Activated CD8-positive, alpha-beta T cell treated with anti-CD3 and anti-CD28 coated beads, Interleukin-2, amount 10 ng/mL, durations not matched to agents 7 days and 5 days (primary cell): ENCODE measurements around the gene ZMIZ1. TPM values are rescaled to one million over a fixed set of nuclear protein-coding genes. Genes with fewer than 3 reads are reported as not detected.

Source experiments
- ATAC-seq: fragments of 150-1000 bp; cut with Tn5 transposase; one replicate; pipeline ENCODE4 v1.10.0; 2021; ENCODE audit warnings: moderate library complexity
- CTCF ChIA-PET: fragments of 350-600 bp; sonication (Branson Sonifier 250); formaldehyde crosslinking; loops from one replicate; lab custom pipeline; 2021; ENCODE audit warnings: antibody characterized with exemption; lab: Charles Lee
- POLR2A ChIA-PET: fragments of 350-600 bp; sonication (Branson Sonifier 250); formaldehyde crosslinking; loops from one replicate; lab custom pipeline; 2021; ENCODE audit warnings: antibody characterized with exemption; lab: Charles Lee
- DNase-seq: peaks from one replicate; pipeline ENCODE4 v3.0.0-alpha.2; 2020
- H3K27ac Mint-ChIP-seq: one replicate; pipeline ENCODE4 v1.8.0; 2021; ENCODE audit warnings: mild to moderate bottlenecking, mixed read lengths
- H3K27me3 Mint-ChIP-seq: one replicate; pipeline ENCODE4 v1.8.0; 2021; ENCODE audit warnings: low read depth, mixed read lengths
- H3K36me3 Mint-ChIP-seq: one replicate; pipeline ENCODE4 v1.8.0; 2021; ENCODE audit warnings: low read depth, mixed read lengths
- H3K4me1 Mint-ChIP-seq: one replicate; pipeline ENCODE4 v1.8.0; 2021; ENCODE audit warnings: low read depth, mixed read lengths
- H3K4me3 Mint-ChIP-seq: one replicate; pipeline ENCODE4 v1.8.0; 2021; ENCODE audit warnings: mild to moderate bottlenecking, mixed read lengths
- H3K9me3 Mint-ChIP-seq: one replicate; pipeline ENCODE4 v1.8.0; 2022; ENCODE audit warnings: mixed read lengths; ENCODE audit not compliant: insufficient read depth
- total RNA-seq, 2 experiments: library from RNA; stranded (reverse); gene quantifications; one replicate each; pipeline ENCODE4 v1.2.3, GENCODE V29; 2021

ZMIZ1 gene
- total RNA-seq, 2 experiments from 2014 or later: 39.9 to 40.6 TPM

- Mint-ChIP-seq H3K4me3 (no peak overlapping the region), H3K27me3 (no peaks in the 10 kb centered on the region), H3K27ac (no peak overlapping the region), H3K9me3 (no peaks in the 10 kb centered on the region), H3K4me1 (peaks cover 10% of the 10 kb centered on the region), H3K36me3 (no peaks in the 10 kb centered on the region)
- CTCF ChIA-PET: no interaction called here
- POLR2A ChIA-PET: no interaction called here
- DNase-seq (no peak), ATAC-seq (no peak)
These were observed 23.6 kb downstream of the ZMIZ1 start for GRCh38 chr10:79092292-79092896.

DNA sequence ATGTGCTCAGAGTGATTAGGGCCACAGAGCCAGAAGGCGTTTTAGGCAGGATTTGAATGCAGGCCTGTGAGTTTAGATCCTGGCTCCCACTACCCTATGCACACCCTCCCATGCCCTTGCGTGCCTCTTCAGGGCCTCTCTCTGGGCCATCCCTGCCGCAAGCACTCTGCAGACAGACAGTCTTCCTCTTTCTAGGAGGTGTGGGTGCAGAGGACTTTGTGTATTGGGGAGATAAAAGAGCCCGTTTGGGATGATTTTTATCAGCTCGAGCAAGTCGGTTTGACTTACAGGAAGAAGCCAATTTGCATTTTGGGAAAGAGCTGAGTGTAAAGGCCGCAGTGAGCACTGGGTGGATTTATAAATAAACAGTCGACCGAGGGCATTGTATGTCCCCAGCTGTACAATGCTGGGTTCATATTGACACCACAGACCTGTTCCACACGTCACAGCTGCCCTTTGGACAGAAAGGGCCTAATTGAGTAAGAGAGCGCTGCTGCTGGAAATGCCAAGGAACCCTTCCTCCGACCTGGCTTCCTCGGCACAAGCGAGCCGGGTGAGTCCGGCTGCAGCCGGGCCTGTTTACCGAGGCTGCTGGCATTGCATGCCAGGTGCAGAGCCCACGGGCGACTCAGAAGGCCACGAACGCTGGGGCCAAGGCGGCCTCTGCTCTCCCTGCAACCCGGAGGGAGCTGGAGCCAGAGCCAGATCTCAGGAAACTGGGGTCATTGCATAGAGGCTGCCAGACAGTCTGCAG, 25.1 kb downstream of the ZMIZ1 start:
- Mint-ChIP-seq H3K27ac (no peak overlapping the region), H3K9me3 (no peaks in the 10 kb centered on the region), H3K4me1 (peaks cover 10% of the 10 kb centered on the region), H3K4me3 (no peak overlapping the region), H3K27me3 (no peaks in the 10 kb centered on the region), H3K36me3 (no peaks in the 10 kb centered on the region)
- ATAC-seq (no peak), DNase-seq (no peak)
- ChIA-PET CTCF (no interaction called here), POLR2A (no interaction called here)

GRCh38 chr10:79094412-79095175, 25.8 kb downstream of the ZMIZ1 start:
- DNase-seq: no peak
- H3K36me3 Mint-ChIP-seq: no peaks in the 10 kb centered on the region
- H3K27me3 Mint-ChIP-seq: no peaks in the 10 kb centered on the region
- peaks cover 10% of the 10 kb centered on the region for H3K4me1 Mint-ChIP-seq
- ChIA-PET CTCF (no interaction called here), POLR2A (no interaction called here)
- H3K9me3 Mint-ChIP-seq: no peaks in the 10 kb centered on the region
- H3K27ac Mint-ChIP-seq: no peak overlapping the region
- no peak overlapping the region for H3K4me3 Mint-ChIP-seq
- ATAC-seq: no peak

DNA sequence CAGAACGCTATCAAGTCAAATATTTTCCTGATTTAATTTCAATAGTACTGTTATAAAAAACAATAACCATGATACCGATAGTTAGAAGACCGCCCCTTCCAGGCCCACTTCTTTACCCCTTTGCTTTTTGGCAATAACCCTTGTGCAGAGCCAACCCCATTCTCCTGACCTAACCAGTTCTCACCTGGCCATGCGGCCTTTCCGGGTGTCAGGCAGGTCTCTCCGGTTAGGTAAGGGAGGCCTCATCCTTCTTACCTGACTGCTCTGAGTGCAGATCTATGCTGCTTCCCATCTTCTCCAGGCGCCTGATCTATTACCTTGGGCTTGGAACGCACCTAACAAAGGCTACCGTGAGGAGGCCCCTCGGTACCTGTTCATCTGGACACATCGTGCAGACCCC, 26.6 kb downstream of the ZMIZ1 start:
- Mint-ChIP-seq H3K9me3 (no peaks in the 10 kb centered on the region), H3K4me3 (no peak overlapping the region), H3K4me1 (peaks cover 9% of the 10 kb centered on the region), H3K36me3 (no peaks in the 10 kb centered on the region), H3K27ac (no peak overlapping the region), H3K27me3 (no peaks in the 10 kb centered on the region)
- no peak for DNase-seq
- CTCF ChIA-PET: no interaction called here
- ATAC-seq: no peak
- POLR2A ChIA-PET: no interaction called here

DNA sequence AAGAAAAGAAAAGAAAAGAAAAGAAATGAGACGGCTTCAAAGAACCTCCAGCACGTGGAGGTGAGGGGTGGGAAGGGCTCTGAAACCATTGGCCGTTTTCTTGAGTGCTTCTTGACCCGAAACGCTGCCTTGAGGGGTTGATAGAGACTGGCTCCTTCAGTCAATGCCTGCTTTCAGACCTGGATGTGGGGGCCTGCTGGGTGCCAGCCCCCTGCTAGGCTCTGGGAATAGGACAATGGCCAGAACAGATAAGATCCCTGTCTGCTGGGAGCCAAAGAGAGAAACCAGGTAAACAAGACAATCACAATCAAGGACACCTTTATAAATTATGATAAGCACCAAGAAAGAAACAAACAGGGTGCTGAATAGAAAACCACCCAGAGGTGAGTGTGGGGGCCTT, 27.7 kb downstream of the ZMIZ1 start:
- Mint-ChIP-seq H3K4me1 (peaks cover 9% of the 10 kb centered on the region), H3K27me3 (no peaks in the 10 kb centered on the region)

DNA sequence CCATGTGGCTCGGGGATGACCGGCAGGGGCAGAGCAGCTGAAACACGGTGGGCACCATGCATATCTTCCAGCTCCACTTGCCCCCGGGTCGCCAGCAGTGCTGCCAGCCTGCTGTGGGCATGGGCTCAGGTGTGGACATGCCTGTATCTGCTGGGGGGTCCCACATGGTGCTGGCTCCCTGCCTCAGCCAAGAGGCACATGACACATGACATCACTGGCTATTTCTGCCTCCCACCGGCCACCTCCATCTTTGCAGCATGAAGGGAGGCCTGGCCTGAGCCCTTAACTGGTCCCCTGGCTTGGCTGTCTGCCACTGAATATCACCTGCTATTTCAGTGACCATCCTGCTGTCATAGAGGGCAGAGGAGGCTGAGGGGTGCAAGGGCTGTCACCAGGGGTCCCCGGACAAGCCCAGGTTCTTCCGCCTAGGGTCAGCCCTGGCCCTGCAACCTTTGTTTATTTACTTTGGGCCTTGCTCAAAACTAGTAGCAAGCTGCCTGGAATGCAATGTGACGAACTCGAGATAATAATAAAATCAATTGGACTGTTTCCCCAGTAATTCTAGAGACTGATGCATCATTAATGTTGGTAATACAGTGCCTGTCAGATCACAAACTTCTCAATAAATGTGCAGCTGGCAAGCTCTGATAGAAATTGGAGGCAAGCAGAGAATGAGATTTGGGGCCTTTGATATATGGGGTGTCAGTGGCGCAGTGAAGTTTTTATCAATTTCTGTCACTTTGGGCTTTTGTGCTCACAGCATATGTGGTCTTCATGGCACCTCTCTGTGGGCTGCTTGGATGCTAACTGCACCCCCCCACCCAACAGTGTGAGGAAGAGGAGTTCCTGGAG, 28.5 kb downstream of the ZMIZ1 start:
- Mint-ChIP-seq H3K9me3 (no peaks in the 10 kb centered on the region), H3K36me3 (no peaks in the 10 kb centered on the region), H3K4me3 (no peak overlapping the region), H3K4me1 (peaks cover 15% of the 10 kb centered on the region), H3K27ac (no peak overlapping the region), H3K27me3 (no peaks in the 10 kb centered on the region)
- ATAC-seq (no peak), DNase-seq (no peak)
- CTCF ChIA-PET: no interaction called here
- POLR2A ChIA-PET: no interaction called here

More for the DNA sequence above, 27.7 kb downstream of the ZMIZ1 start:
- H3K4me3 Mint-ChIP-seq: no peak overlapping the region
- H3K27ac Mint-ChIP-seq: no peak overlapping the region
- CTCF ChIA-PET: no interaction called here
- no peaks in the 10 kb centered on the region for H3K36me3 Mint-ChIP-seq
- H3K9me3 Mint-ChIP-seq: no peaks in the 10 kb centered on the region
- POLR2A ChIA-PET: no interaction called here
- no peak for ATAC-seq
- DNase-seq: no peak

DNA sequence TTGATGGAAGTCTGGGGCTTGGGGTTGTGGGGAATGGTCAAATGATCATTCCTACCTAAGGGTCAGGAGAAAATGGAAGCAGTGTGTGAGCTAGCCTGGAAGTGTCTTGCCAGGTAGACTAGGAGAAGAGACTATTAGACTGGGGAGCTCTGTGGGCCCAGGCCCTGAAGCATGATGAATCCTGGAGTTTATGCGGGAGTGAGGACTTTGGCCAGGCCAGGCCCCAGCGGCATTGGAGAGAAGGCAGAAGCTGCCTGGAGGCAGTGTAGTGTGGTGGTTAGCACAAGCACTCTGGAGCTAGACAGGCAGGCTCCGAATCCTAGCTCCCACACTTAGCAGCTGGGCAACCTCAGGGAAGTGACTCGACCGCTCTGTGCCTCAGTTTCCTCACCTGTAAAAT, 29.3 kb downstream of the ZMIZ1 start:
- H3K27ac Mint-ChIP-seq: no peak overlapping the region
- peaks cover 23% of the 10 kb centered on the region for H3K4me1 Mint-ChIP-seq
- POLR2A ChIA-PET: no interaction called here

GRCh38 chr10:79098596-79099015, 29.8 kb downstream of the ZMIZ1 start:
- H3K4me1 Mint-ChIP-seq: peaks cover 23% of the 10 kb centered on the region
- CTCF ChIA-PET: interaction anchor here (1.1 kb wide), 1 partner anchor 99 kb away, joined by 3 read pairs; no protein-coding TSS in a partner anchor
- no peaks in the 10 kb centered on the region for H3K9me3 Mint-ChIP-seq
- no peak overlapping the region for H3K27ac Mint-ChIP-seq
- H3K27me3 Mint-ChIP-seq: no peaks in the 10 kb centered on the region
- no peaks in the 10 kb centered on the region for H3K36me3 Mint-ChIP-seq
- H3K4me3 Mint-ChIP-seq: no peak overlapping the region
- ATAC-seq (no peak), DNase-seq (no peak)
- POLR2A ChIA-PET: no interaction called here

More for the DNA sequence above, 29.3 kb downstream of the ZMIZ1 start:
- H3K9me3 Mint-ChIP-seq: no peaks in the 10 kb centered on the region
- no peaks in the 10 kb centered on the region for H3K36me3 Mint-ChIP-seq
- no peak overlapping the region for H3K4me3 Mint-ChIP-seq
- CTCF ChIA-PET: interaction anchor here (1.1 kb wide), 1 partner anchor 99 kb away, joined by 3 read pairs; no protein-coding TSS in a partner anchor
- no peaks in the 10 kb centered on the region for H3K27me3 Mint-ChIP-seq
- DNase-seq: no peak
- ATAC-seq: no peak

GRCh38 chr10:79099898-79100448, 31.2 kb downstream of the ZMIZ1 start:
- ChIA-PET POLR2A (no interaction called here), CTCF (no interaction called here)
- Mint-ChIP-seq H3K27ac (peak overlapping the region; percentile 18), H3K36me3 (no peaks in the 10 kb centered on the region), H3K4me3 (no peak overlapping the region), H3K4me1 (peaks cover 28% of the 10 kb centered on the region), H3K27me3 (no peaks in the 10 kb centered on the region), H3K9me3 (no peaks in the 10 kb centered on the region)
- no peak for DNase-seq
- ATAC-seq: no peak

GRCh38 chr10:79100771-79101170, 32.0 kb downstream of the ZMIZ1 start:
- Mint-ChIP-seq H3K4me1 (peaks cover 28% of the 10 kb centered on the region), H3K27ac (no peak overlapping the region), H3K27me3 (no peaks in the 10 kb centered on the region), H3K4me3 (no peak overlapping the region), H3K36me3 (no peaks in the 10 kb centered on the region), H3K9me3 (no peaks in the 10 kb centered on the region)
- CTCF ChIA-PET: interaction anchor here (1.1 to 1.6 kb wide), 2 partner anchors 23 to 94 kb away, joined by 3 to 6 read pairs; no protein-coding TSS in a partner anchor
- no peak for ATAC-seq
- POLR2A ChIA-PET: interaction anchor here (0.7 to 1.5 kb wide), 2 partner anchors 21 to 24 kb away, joined by 3 to 4 read pairs; no protein-coding TSS in a partner anchor
- DNase-seq: no peak
